ENCODE measurements around the gene MRTFA. TPM values are rescaled to one million over a fixed set of nuclear protein-coding genes. Genes with fewer than 3 reads are reported as not detected.

MRTFA gene
- total RNA-seq, 1 donor from 2014 or later: 68.4 TPM

GRCh38 chr22:40486962-40487602 lies 149.4 kb downstream of the MRTFA start:
- H3K36me3 Mint-ChIP-seq (ENCODE audit: low read depth, unreplicated experiment): peaks cover 4% of the 10 kb centered on the region
- peaks cover 24% of the 10 kb centered on the region for H3K4me1 Mint-ChIP-seq (ENCODE audit: unreplicated experiment)
- TF ChIP-seq CTCF (IDR thresholded peaks at IDR 0.05; ENCODE audit: unreplicated experiment): no peak
- H3K9me3 Mint-ChIP-seq (ENCODE audit: unreplicated experiment): no peaks in the 10 kb centered on the region
- DNase-seq (ENCODE audit: low spot score): no peak
- no peak overlapping the region for H3K27ac Mint-ChIP-seq (ENCODE audit: unreplicated experiment)
- peaks cover 2% of the 10 kb centered on the region for H3K27me3 Mint-ChIP-seq (ENCODE audit: unreplicated experiment)
- no peak overlapping the region for H3K4me3 Mint-ChIP-seq (ENCODE audit: unreplicated experiment)

GRCh38 chr22:40485813-40486667 lies 150.5 kb downstream of the MRTFA start:
- peaks cover 8% of the 10 kb centered on the region for H3K27me3 Mint-ChIP-seq (ENCODE audit: unreplicated experiment)
- no peak for TF ChIP-seq CTCF (IDR thresholded peaks at IDR 0.05; ENCODE audit: unreplicated experiment)
- H3K36me3 Mint-ChIP-seq (ENCODE audit: low read depth, unreplicated experiment): peaks cover 10% of the 10 kb centered on the region
- no peak for DNase-seq (ENCODE audit: low spot score)
- H3K4me3 Mint-ChIP-seq (ENCODE audit: unreplicated experiment): no peak overlapping the region
- H3K9me3 Mint-ChIP-seq (ENCODE audit: unreplicated experiment): no peaks in the 10 kb centered on the region
- H3K27ac Mint-ChIP-seq (ENCODE audit: unreplicated experiment): no peak overlapping the region
- H3K4me1 Mint-ChIP-seq (ENCODE audit: unreplicated experiment): peaks cover 25% of the 10 kb centered on the region

GRCh38 chr22:40484906-40485669 lies 151.4 kb downstream of the MRTFA start:
- Mint-ChIP-seq H3K27me3 (ENCODE audit: unreplicated experiment) (peaks cover 10% of the 10 kb centered on the region), H3K27ac (ENCODE audit: unreplicated experiment) (peak overlapping the region; percentile 74)

GRCh38 chr22:40482886-40483285 lies 153.6 kb downstream of the MRTFA start:
- H3K4me3 Mint-ChIP-seq (ENCODE audit: unreplicated experiment): no peak overlapping the region
- no peaks in the 10 kb centered on the region for H3K9me3 Mint-ChIP-seq (ENCODE audit: unreplicated experiment)
- no peak for TF ChIP-seq CTCF (IDR thresholded peaks at IDR 0.05; ENCODE audit: unreplicated experiment)
- no peak for DNase-seq (ENCODE audit: low spot score)
- H3K4me1 Mint-ChIP-seq (ENCODE audit: unreplicated experiment): peaks cover 44% of the 10 kb centered on the region
- H3K27ac Mint-ChIP-seq (ENCODE audit: unreplicated experiment): peak overlapping the region; percentile 64
- peaks cover 12% of the 10 kb centered on the region for H3K36me3 Mint-ChIP-seq (ENCODE audit: low read depth, unreplicated experiment)
- H3K27me3 Mint-ChIP-seq (ENCODE audit: unreplicated experiment): peaks cover 10% of the 10 kb centered on the region

More at GRCh38 chr22:40484906-40485669, 151.4 kb downstream of the MRTFA start:
- Mint-ChIP-seq H3K4me1 (ENCODE audit: unreplicated experiment) (peaks cover 32% of the 10 kb centered on the region), H3K36me3 (ENCODE audit: low read depth, unreplicated experiment) (peaks cover 12% of the 10 kb centered on the region), H3K9me3 (ENCODE audit: unreplicated experiment) (no peaks in the 10 kb centered on the region), H3K4me3 (ENCODE audit: unreplicated experiment) (no peak overlapping the region)
- TF ChIP-seq CTCF (IDR thresholded peaks at IDR 0.05; ENCODE audit: unreplicated experiment): no peak
- no peak for DNase-seq (ENCODE audit: low spot score)
